Keratinocyte (primary cell): Measurements from ENCODE around the gene CD37. TPM values are rescaled to one million over a fixed set of nuclear protein-coding genes. Genes with fewer than 3 reads are reported as not detected.

Source experiments
- DNase-seq: peaks from one replicate; pipeline ENCODE4 v3.0.0-alpha.2; 2011; ENCODE audit warnings: low read depth, missing footprints, low spot score
- FAIRE-seq: peaks from 2 replicates; lab custom pipeline; 2011; peaks lifted over from hg19 to GRCh38; lab: Jason Lieb, UNC
- H2AFZ ChIP-seq: 2 replicates; pipeline ENCODE4 v1.6.0; 2012; ENCODE audit warnings: low read length, control low read depth, inconsistent platforms; ENCODE audit not compliant: control insufficient read depth
- H3K27ac ChIP-seq: 2 replicates; pipeline ENCODE4 v1.5.1; 2011; ENCODE audit warnings: low read length; ENCODE audit not compliant: control insufficient read depth, insufficient read depth
- H3K27me3 ChIP-seq: 3 replicates; pipeline ENCODE4 v1.6.0; 2011; ENCODE audit warnings: low read length; ENCODE audit not compliant: control insufficient read depth, insufficient read depth; ENCODE audit errors: extremely low read depth
- H3K36me3 ChIP-seq, 2 experiments: 2 replicates in 1 of 2; 3 replicates in 1 of 2; pipeline ENCODE4 v1.5.1; 2011; ENCODE audit warnings: low read length in 2 of 2, mild to moderate bottlenecking in 1 of 2; ENCODE audit not compliant: control insufficient read depth in 2 of 2, insufficient read depth in 2 of 2; ENCODE audit errors: extremely low read depth in 1 of 2
- H3K4me1 ChIP-seq: 3 replicates; pipeline ENCODE4 v1.5.1; 2011; ENCODE audit warnings: low read length; ENCODE audit not compliant: control insufficient read depth, insufficient read depth; ENCODE audit errors: extremely low read depth
- H3K4me2 ChIP-seq: 3 replicates; pipeline ENCODE4 v1.6.0; 2011; ENCODE audit warnings: low read depth, low read length; ENCODE audit not compliant: control insufficient read depth, insufficient read depth; ENCODE audit errors: extremely low read depth
- H3K4me3 ChIP-seq, 3 experiments: fragments of 200-600 bp in 1 of 3; sonication (generic) in 1 of 3; 2 replicates in 2 of 3; 3 replicates in 1 of 3; pipeline ENCODE4 v1.5.1; 2011 to 2016; ENCODE audit warnings: low read length in 3 of 3, mild to moderate bottlenecking in 3 of 3, control low read depth in 2 of 3, inconsistent platforms in 1 of 3, low read depth in 1 of 3, mixed read lengths in 1 of 3, mixed run types in 1 of 3, moderate library complexity in 1 of 3; ENCODE audit not compliant: control insufficient read depth in 2 of 3, insufficient read depth in 2 of 3; ENCODE audit errors: extremely low read depth in 1 of 3
- H3K79me2 ChIP-seq: 2 replicates; pipeline ENCODE4 v1.6.0; 2012; ENCODE audit warnings: low read length; ENCODE audit not compliant: control insufficient read depth, insufficient read depth
- H3K9ac ChIP-seq: 3 replicates; pipeline ENCODE4 v1.6.0; 2011; ENCODE audit warnings: low read length; ENCODE audit not compliant: control insufficient read depth, insufficient read depth; ENCODE audit errors: extremely low read depth
- H3K9me1 ChIP-seq: 3 replicates; pipeline ENCODE4 v1.6.0; 2011; ENCODE audit warnings: low read length; ENCODE audit not compliant: control insufficient read depth, insufficient read depth; ENCODE audit errors: extremely low read depth
- H3K9me3 ChIP-seq: 2 replicates; pipeline ENCODE4 v1.5.1; 2012; ENCODE audit warnings: low read depth, low read length; ENCODE audit not compliant: control insufficient read depth
- H4K20me1 ChIP-seq: 3 replicates; pipeline ENCODE4 v1.6.0; 2011; ENCODE audit warnings: low read length; ENCODE audit not compliant: control insufficient read depth, insufficient read depth; ENCODE audit errors: extremely low read depth
- CTCF ChIP-seq, 3 experiments: IDR thresholded peaks in 1 of 3; conservative IDR thresholded peaks in 1 of 3; optimal IDR thresholded peaks in 1 of 3; 2 replicates in 2 of 3; 3 replicates in 1 of 3; pipeline versions ENCODE3 to v1.5.1; 2011; ENCODE audit warnings: low read length in 3 of 3, mild to moderate bottlenecking in 3 of 3, moderate library complexity in 2 of 3, control low read depth in 1 of 3, inconsistent platforms in 1 of 3; ENCODE audit not compliant: insufficient read depth in 2 of 3; ENCODE audit errors: extremely low read depth in 1 of 3
- EZH2 ChIP-seq: IDR thresholded peaks from one replicate; pipeline ENCODE4 v1.6.1; 2012; ENCODE audit warnings: inconsistent platforms, mild to moderate bottlenecking, low read length, moderate library complexity
- dilution Hi-C: fragments of 300-500 bp; cut with MboI; formaldehyde crosslinking; loops from one replicate; pipeline ENCODE4 v1.7.0; 2020; ENCODE audit warnings: low sequenced_read_pairs; ENCODE audit not compliant: extremely low pct_ligation_motif_present
- polyA plus RNA-seq, 5 experiments: library from polyadenylated mRNA; depleted of rRNA in 3 of 5; stranded (reverse) in 3 of 5; stranded (forward) in 1 of 5; unstranded in 1 of 5; fragments of >200 nt; gene quantifications; 1 replicate in 1 of 5; 2 replicates in 3 of 5; 3 replicates in 1 of 5; pipeline versions ENCODE4 v1.2.1 to v1.2.3, GENCODE V29; 2011 to 2012; ENCODE audit warnings: missing spikeins in 2 of 5, low read depth in 1 of 5, low replicate concordance in 1 of 5

The CD37 gene
- polyA plus RNA-seq, 1 donor (not counting 4 experiments of a cell fraction or from before 2014, with no cell fraction given): not detected

DNA sequence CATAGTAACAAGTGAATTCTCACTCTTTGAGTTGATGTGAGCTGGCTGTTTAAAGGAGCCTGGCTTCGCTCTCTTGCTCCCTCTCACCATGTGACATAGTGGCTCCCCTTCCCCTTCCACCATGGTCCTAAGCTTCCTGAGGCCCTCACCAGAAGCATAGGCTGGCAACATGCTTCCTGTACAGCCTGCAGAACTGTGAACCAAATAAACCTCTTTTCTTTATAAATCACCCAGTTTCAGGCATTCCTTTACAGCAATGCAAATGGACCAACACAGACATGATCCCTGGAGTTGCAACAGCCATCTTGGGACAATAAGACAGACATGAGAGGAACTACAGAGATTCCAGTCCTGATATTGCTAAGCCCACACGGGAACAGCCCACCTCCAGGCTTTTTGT lies 14.4 kb downstream of the CD37 start:
- H3K9me1 ChIP-seq: no peaks in the 10 kb centered on the region
- H3K79me2 ChIP-seq: no peaks in the 10 kb centered on the region
- H3K36me3 ChIP-seq: peaks cover 6% of the 10 kb centered on the region in 2 experiments
- FAIRE-seq (no peak), DNase-seq (no peak)
- TF ChIP-seq CTCF (optimal IDR thresholded peaks at IDR 0.05 in 1 of 3, IDR thresholded peaks at IDR 0.05 in 1 of 3, conservative IDR thresholded peaks at IDR 0.05 in 1 of 3; ENCODE audit: extremely low read depth in 1 of 3, insufficient read depth in 2 of 3, low read length in 3 of 3) (no peak), EZH2 (no peak)
- dilution Hi-C loops: no loop called here
- H2AFZ ChIP-seq: no peak overlapping the region
- H3K27ac ChIP-seq: no peak overlapping the region
- H3K4me2 ChIP-seq: no peak overlapping the region
- H3K4me3 ChIP-seq: no peak overlapping the region
- H4K20me1 ChIP-seq: no peaks in the 10 kb centered on the region
- H3K4me1 ChIP-seq: no peaks in the 10 kb centered on the region
- no peaks in the 10 kb centered on the region for H3K27me3 ChIP-seq
- no peak overlapping the region for H3K9ac ChIP-seq
- H3K9me3 ChIP-seq: no peaks in the 10 kb centered on the region

DNA sequence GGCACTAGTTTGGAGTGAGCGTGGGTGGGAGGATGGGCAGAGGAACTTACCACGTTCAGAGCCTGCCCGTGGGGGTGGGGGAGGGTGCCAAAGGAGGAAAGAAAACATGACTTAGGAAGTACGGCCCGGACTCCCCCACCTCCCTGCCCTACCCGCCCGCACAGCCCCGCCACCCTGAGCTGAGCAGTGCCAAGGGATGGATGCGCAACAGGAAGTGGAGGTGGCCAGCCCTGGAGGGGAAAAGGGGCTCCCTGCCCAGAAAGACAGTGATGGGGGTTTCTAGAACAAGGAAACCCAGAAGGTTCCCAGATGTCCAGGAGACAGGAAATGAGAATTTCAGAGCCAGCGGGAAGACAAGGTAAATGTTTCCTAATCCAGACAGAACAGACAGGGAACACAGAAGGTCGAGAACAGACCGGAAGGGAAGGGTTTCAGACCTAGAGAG lies 20.7 kb downstream of the CD37 start:
- H3K4me3 ChIP-seq: no peak overlapping the region
- no peak overlapping the region for H2AFZ ChIP-seq
- H3K9me3 ChIP-seq: no peaks in the 10 kb centered on the region
- H3K4me2 ChIP-seq: no peak overlapping the region
- H3K9me1 ChIP-seq: no peaks in the 10 kb centered on the region
- FAIRE-seq (no peak), DNase-seq (no peak)
- H3K9ac ChIP-seq: no peak overlapping the region
- H3K4me1 ChIP-seq: no peaks in the 10 kb centered on the region
- TF ChIP-seq CTCF (optimal IDR thresholded peaks at IDR 0.05 in 1 of 3, IDR thresholded peaks at IDR 0.05 in 1 of 3, conservative IDR thresholded peaks at IDR 0.05 in 1 of 3; ENCODE audit: extremely low read depth in 1 of 3, insufficient read depth in 2 of 3, low read length in 3 of 3) (no peak), EZH2 (no peak)
- H4K20me1 ChIP-seq: no peaks in the 10 kb centered on the region
- H3K36me3 ChIP-seq: peaks cover 0 to 4% of the 10 kb centered on the region in 2 experiments
- H3K27ac ChIP-seq: no peak overlapping the region
- H3K27me3 ChIP-seq: no peaks in the 10 kb centered on the region
- H3K79me2 ChIP-seq: no peaks in the 10 kb centered on the region
- dilution Hi-C loops: no loop called here
